HG03571 (cell line): ENCODE results near the gene KCNQ2.

Source experiments
- ATAC-seq: cut with Tn5 transposase; IDR thresholded peaks from one replicate; pipeline ENCODE4 v1.9.1; 2021; ENCODE audit not compliant: unreplicated experiment

The KCNQ2 gene

DNA sequence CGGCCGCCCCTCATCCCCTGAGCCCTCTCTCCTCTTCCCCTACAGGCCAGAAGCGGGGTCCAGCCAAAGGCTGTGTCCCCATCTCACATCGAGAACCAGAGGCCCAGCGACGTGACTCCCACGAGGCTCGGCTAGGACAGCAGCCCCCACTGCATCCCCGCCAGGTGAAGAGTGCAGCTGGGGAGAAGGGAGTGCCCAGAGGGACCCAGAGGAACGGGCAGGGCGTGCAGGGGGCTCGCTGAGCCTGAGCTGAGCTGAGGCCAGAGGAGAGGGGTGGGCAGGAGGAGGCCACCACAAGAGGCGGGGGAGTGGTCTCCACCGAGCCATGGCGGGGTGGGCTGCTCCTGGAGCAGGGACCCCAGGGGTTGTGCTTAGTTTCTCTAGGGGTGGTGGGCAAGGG lies 32.6 kb downstream of the KCNQ2 start:
- ATAC-seq, result no peak

DNA sequence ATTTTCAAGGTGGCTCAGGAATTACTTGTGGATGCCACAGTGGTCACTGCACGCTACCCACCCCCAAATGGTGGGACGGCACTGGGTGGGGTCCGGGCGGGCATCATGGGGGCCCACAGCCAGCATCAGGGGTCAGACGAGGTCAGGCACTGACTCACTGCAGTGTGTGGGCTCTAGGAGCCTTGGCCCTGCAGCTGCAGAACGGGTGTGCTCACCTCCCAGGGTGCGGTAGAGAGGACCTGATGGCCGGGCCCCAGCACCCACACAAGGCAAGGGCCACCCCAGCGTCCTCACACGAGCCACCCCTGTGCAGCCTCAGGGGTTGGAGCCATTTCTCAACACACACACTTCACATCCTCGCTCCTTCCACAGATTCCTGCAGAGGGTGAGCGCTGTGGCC lies 34.3 kb downstream of the KCNQ2 start:
- ATAC-seq, result no peak

DNA sequence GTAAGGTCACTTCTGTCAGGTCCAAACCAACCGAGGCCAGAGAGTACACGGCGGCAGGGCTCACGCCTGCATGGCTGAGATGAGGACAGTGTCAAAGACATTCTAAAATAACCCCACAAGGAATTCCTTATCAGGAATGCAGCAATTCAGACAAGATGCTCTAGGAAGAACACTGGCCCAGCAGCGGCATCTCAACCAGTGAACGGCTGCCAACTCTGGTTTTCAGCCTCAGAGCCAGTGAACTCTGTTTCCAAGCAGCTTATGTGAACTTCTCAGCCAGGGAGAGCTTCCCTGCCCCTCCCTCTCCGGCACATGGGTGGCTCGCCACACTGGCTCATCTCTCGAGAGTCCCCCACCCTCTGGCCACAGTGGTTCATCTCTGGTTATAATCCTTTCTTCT lies 36.9 kb downstream of the KCNQ2 start:
- no peak for ATAC-seq

DNA sequence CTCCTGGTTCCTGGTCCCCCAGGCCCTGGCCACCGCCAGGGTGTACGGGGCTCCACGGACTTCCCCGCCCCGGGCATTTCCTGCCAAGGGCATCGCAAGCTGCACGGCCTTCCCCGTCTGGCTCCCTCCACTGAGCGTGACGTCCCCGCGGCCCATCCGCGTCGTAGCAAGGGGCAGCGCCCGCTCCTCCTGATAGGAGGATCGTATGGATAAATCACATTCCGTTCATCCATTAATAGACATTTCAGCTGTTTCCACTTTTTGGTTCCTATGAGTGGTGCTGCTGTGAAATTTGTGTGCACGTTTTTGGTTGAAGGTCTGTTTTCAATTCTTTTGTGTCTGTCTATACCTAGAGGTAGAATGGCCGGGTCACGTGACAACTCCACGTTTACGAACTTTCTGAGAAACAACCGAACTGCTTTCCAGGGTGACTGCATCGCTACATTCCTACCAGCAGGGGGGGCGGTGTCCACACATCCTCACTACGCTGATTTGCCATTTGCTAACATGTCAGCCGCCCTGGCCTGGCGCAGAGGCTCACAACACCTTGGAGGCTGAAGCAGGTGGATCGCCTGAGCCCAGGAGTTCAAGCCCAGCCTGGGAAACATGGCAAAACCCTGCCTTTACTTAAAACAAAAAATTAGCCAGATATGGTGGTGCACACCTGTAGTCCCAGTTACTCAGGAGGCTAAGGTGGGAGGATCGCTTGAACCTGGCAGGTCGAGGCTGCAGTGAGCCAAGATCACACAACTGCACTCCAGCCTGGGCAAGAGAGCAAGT lies 37.7 kb downstream of the KCNQ2 start:
- no peak for ATAC-seq

DNA sequence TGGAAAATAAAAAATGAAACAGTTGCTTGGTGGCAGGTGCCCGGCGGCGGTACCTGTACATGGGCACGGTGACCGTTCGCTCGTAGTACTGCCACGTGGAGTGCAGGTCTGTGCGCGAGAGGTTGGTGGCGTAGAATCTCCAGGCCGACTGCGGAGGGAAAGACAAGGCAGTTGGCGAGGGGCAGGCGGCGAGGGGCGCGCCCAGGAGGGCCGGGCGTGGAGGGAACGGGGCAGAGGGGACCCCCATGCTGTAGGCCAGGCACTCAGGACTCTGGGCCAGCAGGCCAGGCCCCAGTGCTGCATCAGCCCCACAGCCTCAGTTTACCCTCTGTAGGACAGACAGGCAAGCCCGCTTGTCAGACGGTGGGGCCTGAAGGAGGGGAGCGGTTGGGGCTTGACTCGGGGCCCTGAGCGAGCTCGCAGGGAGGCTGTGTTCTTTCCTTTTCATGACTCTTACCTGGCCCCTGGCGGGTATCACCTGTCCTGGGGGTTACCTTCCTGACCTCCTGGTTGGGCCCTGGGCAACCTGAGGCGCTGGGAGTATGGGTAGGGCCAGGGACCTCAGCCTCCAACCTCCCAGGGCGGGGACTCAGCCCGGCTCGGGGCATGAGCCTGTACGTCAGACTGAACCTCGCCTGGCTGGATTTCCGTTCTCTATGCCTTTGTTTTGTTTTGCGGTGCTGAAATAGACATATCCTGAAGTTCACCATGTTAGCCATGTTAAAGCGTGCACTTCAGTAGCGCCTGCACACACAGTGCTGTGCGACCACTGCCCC lies 38.5 kb downstream of the KCNQ2 start:
- no peak for ATAC-seq

DNA sequence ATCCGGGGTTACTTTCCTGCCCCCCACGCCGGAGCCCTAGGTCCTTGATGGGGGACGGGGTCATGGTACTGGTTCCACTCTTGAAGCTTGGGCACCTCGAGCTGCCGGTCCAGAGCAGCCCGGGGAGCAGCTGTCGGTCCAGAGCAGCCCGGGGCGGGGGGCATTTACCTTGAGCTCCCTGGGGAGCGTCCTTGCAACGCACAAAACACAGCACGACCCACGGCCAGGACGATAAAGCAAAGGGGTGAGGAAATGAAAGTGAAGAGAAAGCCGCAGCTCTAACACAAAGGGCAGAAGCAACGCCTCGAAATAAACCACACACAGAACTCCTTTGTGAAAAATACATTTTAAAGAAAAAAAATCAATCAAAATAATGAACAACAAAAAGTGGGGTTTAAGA lies 39.1 kb downstream of the KCNQ2 start:
- no peak for ATAC-seq

DNA sequence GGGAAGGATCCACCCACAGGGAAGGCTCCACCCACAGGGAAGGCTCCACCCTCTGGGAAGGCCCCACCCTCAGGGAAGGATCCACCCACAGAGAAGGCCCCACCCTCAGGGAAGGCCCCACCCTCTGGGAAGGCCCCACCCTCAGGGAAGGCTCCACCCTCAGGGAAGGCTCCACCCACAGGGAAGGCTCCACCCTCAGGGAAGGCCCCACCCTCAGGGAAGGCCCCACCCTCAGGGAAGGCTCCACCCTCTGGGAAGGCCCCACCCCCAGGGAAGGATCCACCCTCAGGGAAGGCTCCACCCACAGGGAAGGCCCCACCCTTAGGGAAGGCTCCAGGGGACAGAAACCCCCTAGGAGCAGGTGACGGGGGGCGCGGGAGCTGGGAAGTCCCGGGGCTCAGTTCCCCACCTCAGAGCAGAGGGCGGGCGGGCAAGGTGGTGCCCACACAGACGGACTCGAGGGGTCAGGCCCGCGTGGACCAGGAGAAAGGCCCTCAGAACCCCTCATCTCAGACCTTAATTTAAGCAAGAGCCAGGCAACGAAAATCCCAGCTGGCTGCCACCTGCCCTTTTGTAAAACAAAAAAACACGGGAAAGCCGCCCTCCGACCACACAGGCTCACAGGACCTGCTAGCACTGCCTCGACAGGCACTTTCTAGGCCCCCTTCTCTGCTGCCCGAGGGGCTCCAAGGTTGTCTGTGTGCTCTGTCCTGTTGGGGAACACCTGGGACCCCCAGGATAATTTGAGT lies 39.7 kb downstream of the KCNQ2 start:
- ATAC-seq, result no peak

DNA sequence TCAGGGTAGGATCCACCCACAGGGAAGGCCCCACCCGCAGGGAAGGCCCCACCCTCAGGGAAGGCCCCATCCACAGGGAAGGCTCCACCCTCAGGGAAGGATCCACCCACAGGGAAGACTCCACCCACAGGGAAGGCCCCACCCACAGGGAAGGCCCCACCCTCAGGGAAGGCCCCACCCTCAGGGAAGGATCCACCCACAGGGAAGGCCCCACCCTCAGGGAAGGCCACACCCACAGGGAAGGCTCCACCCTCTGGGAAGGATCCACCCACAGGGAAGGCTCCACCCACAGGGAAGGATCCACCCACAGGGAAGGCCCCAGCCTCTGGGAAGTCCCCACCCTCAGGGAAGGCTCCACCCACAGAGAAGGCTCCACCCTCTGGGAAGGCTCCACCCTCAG lies 40.5 kb downstream of the KCNQ2 start:
- ATAC-seq, result no peak

DNA sequence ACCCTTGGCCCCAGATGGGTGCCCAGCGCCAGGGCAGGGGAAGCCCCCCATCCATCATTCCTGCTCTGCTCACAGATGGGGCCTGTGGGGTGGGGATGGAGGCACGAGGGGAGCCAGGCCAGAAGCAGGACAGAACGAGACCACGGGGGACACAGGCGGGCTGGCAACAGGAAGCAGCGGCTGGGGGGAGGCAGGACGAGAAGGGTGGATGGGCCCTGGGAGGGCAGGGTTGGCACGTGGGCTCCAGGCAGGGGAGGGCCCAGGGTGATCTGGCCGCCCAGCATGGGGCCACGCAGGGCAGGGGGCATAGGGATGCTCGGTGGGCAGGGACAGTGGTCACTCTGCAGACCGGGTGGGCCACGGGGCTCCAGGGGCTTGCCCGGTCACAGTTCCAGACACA lies 41.6 kb downstream of the KCNQ2 start:
- no peak for ATAC-seq

DNA sequence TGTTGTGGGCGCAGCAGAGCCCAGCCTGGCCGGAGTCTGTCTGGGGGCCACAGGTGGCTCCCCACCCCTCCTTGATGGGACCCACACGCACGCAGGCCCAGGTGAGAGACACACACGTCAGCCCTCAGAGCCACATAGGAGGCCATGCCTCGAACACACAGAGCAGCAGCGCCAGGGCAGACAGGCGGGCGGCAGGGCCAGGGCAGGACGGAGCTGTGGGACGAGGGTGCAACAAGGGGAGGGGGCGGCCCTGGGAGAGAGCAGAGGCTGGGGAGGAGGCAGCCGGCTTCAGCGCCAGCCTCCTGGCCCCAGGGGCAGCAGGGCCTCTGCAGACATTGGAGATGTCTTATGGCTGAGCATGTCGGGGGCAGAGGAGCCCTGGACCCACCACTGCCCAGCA lies 42.5 kb downstream of the KCNQ2 start:
- no peak for ATAC-seq

DNA sequence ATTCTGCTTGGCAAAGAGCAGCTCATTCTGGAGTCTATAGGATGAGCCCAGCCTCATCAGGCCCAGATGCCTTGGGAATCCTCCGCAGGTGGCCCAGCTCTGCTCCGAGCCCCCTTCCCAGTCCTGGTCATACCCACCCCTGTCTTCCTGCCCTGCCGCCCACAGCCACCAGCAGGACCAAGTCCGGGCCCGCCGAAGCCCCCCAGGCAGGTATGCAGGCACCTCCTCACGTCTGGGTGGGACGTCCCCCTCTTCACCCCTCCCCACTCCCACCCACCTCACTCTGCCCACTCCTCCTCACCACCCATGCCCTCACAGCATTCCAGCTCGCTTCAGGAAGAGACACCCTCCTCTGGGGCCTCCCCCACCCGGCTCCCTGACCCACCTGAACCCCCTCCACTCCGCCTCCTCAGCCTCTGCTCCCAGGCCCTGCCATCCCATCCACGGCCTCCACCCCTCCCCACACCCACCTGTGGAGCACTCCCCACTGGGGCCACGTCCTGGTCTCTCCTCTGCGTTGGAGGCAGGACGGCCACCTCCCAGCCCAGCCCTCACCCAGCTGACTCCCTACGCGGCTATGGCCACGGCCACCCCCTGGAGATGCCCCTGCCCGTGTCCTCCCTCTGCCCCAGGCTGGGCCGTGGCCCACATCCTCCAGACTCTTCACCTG lies 43.4 kb downstream of the KCNQ2 start:
- ATAC-seq, result no peak

DNA sequence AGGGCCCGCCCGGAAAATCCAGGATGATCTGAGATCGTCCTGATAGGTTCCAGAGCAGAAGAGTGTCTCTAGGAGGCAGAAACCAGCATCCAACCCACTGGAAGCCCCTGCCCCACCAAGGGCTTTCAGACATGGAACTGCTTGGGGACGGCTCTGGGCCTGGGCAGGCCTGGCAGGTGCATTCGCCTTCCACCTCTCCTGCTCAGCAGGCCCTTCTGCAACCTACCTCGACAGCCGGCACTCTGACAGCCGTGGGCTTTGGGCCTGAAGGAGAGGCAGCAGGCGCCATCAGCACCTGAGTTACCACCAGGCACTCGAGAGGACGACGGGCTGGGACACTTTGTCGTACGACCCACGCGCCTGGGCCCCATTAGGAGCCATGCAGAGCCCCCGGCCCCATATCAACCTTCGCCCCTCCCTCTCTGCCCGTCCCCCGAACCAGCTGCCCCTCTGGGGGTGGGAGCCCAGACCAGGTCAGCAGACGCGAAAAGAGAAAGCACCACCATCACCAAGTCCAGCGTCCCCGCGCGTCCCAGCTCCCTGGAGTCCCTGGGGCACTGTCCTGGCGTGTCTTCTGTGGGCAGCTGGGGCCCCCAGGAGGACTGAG lies 44.6 kb downstream of the KCNQ2 start:
- no peak for ATAC-seq

DNA sequence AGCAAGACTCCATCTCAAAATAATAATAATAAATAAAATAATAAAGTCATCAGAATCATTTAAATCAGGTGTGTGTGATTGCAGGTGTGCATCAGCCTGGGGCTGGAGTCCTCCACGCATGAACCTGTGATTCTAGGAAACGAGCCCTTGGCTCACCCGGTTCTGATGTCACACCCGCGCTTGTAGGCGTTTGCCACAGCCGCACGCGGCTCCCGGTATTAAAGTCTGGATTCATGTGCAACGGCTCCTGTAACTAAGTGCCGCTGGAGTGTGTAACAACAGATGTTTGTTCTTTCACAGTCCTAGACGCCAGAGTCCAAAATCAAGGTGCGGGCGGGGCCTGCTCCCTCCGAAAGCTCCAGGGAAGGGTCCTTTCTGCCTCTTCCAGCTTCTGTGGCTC lies 45.2 kb downstream of the KCNQ2 start:
- ATAC-seq, result no peak

DNA sequence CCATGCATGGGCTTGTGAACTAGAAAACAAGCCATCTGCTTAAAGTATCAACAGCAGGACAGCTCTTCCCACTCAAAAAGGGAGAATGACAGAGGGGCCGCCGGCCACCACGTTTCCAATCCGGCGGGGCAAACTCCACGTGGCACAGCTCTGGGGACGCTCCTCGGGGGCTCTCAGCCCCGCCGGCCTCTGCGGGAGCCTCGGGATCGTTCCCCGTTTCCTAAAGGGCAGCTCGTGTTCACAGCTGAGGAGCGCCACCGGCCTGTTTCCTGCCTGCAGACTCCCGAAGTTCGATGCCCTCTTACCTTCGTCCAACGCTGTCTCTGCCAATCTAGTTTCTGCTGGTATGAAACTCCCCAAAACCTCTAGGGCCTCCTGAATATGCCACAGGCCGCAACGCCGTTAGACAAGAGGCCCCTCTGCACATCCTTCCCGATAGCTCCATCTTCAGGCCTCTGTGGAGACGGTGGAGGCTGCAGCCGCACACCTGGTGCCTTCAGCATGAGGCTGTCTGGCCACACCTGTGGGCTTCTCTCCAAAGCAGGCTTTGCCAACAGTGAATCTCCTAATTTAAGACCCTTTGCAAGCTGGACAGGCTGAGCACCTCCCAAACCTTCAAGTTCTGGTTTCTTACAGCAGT lies 46.5 kb downstream of the KCNQ2 start:
- ATAC-seq, result no peak

DNA sequence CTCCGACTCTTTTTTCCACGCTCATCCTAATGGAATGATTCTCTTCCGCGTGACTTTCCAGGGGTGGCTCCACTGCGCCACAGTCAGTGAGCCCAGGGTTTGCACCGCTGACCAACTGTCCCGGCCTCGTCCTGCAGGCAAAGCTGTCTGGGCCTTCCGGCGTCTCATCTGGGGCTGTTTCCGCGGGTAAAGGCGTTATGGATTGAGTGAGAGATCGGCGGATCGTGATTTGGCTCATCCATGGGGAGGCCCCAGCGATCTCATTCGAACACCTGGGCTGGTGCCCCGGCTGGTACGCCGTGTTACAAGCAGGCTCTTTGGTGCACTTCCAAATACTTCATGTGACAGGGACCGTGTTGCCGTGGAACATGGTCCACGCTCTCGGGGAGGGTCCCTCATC lies 47.8 kb downstream of the KCNQ2 start:
- no peak for ATAC-seq

DNA sequence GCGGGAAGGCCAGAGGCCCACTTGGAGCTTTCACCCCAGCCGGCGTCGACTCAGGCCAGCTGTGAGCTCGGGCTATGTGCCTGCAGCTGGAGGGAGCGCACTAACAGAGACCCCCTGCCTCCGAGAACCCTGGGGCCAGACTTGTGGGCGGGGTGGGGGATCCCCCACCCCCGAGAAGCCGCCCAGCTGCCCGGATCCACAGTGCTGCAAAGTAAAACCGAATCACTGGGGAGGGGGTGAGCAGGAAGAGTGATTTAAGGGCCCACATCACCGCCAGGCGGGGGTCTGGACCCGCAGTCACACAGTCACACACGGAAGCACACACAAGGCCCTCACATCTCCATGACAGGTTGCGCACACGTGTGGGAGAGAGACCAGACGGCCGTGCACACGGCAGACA lies 48.7 kb downstream of the KCNQ2 start:
- ATAC-seq, result no peak

DNA sequence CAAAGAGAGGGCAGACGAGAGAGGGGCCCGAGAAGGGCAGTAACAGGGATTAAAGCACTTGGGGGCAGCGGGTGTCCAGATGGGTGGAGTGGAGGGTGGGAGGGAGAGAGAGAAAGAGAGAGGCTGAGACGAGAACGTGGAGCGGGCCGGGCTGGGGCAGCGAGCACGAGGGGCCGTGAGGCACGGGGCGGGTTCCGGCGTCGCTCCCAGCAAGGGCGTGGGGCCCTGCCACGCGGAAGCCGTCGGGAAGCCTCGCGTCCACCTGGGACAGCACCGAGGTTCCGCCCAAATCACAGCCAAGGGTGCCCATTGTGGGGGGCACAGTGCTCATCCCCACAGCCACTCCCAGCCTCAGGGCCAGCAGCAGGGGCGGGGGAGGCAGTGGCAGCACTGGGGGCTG lies 49.8 kb downstream of the KCNQ2 start:
- no peak for ATAC-seq

DNA sequence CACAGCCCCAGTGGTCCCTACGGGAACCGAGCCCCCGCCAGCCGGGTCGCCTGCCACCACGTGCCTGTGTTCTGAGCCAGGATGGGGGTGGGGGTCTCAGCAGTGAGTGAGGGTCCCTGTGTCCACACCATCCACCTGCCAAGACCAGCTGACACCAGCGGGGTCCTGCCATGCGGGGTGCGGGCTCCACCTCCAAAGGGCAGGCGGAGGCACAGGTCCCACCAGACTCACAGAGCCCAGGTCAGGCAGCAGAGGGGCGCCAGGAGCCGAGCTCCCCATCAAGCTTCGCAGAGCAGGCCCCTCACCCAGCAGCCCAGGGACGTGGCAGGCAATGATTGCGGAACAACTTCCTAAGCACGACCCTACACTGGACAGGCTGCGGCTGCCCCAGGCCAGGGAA lies 50.5 kb downstream of the KCNQ2 start:
- ATAC-seq, result no peak

DNA sequence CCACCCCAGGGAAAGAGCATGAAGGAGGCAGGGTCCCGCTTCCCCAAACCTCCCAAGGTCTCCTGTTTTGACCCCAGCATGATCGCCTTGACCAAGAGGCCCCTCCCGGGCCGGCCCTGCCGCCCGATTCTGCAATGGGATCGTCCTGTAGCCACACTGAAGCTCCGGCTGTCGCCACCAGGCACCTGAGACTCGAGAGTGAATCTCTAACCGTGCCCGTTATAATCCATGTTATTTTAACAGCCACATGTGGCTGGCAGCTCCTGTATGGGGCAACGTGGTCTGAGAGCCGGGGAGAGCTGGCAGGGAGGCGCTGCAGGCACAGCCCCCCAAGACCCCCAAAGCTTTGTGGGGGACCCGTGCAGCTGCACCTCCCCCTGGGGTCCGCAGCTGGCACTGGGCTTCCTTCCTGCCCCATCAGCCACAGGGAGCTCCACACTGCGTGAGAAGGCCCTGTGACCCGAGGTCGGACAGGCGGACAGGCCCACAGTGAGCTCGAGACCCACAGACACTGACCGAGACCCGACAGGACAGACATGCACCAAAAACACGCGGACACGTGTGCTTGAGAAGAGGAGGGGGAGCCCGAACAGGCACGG lies 51.3 kb downstream of the KCNQ2 start:
- no peak for ATAC-seq
